Osteoblast (primary cell): Measurements from ENCODE around the gene CSMD2. TPM values are rescaled to one million over a fixed set of nuclear protein-coding genes. Genes with fewer than 3 reads are reported as not detected.

Source experiments
- DNase-seq: peaks from one replicate; pipeline ENCODE4 v3.0.0; 2011; ENCODE audit warnings: low spot score, mixed read lengths; ENCODE audit not compliant: insufficient read length; ENCODE audit errors: missing footprints
- H2AFZ ChIP-seq: 2 replicates; pipeline ENCODE4 v1.6.0; 2011; ENCODE audit warnings: mild to moderate bottlenecking, low read length
- H3K27ac ChIP-seq: 2 replicates; pipeline ENCODE4 v1.5.1; 2011; ENCODE audit warnings: mild to moderate bottlenecking, low read depth, low read length, moderate library complexity
- H3K27me3 ChIP-seq: 2 replicates; pipeline ENCODE4 v1.6.0; 2012; ENCODE audit warnings: mild to moderate bottlenecking, control low read depth, inconsistent platforms, low read length, moderate library complexity; ENCODE audit not compliant: insufficient read depth
- H3K36me3 ChIP-seq: 2 replicates; pipeline ENCODE4 v1.5.1; 2011; ENCODE audit warnings: mild to moderate bottlenecking, low read length, control low read depth, moderate library complexity; ENCODE audit not compliant: insufficient read depth
- H3K4me1 ChIP-seq: 2 replicates; pipeline ENCODE4 v1.5.1; 2011; ENCODE audit warnings: mild to moderate bottlenecking, low read length, control low read depth, moderate library complexity; ENCODE audit not compliant: insufficient read depth
- H3K4me2 ChIP-seq: 2 replicates; pipeline ENCODE4 v1.6.0; 2011; ENCODE audit warnings: mild to moderate bottlenecking, low read length; ENCODE audit not compliant: insufficient read depth
- H3K4me3 ChIP-seq: fragments of 200-600 bp; sonication (generic); 3 replicates; pipeline ENCODE4 v1.5.1; 2012; ENCODE audit warnings: mild to moderate bottlenecking, low read length, inconsistent platforms; ENCODE audit not compliant: insufficient read depth
- H3K79me2 ChIP-seq: 2 replicates; pipeline ENCODE4 v1.6.0; 2012; ENCODE audit warnings: mild to moderate bottlenecking, low read length, control low read depth, inconsistent platforms; ENCODE audit not compliant: insufficient read depth
- H3K9me3 ChIP-seq: 2 replicates; pipeline ENCODE4 v1.5.1; 2011; ENCODE audit warnings: low read depth, low read length, control low read depth
- H4K20me1 ChIP-seq: 2 replicates; pipeline ENCODE4 v1.6.0; 2012; ENCODE audit warnings: mild to moderate bottlenecking, low read length, control low read depth; ENCODE audit not compliant: insufficient read depth
- CTCF ChIP-seq: IDR thresholded peaks from 2 replicates; pipeline ENCODE4 v1.5.1; 2011; ENCODE audit warnings: mild to moderate bottlenecking, low read depth, low read length, moderate library complexity; ENCODE audit errors: extremely low read depth
- total RNA-seq: library from RNA; depleted of rRNA; stranded (reverse); fragments of >200 nt; gene quantifications from 2 replicates; pipeline ENCODE4 v1.2.3, GENCODE V29; 2012

The CSMD2 gene
- total RNA-seq, 1 donor: 0.36 TPM

- Histone ChIP-seq H3K27ac (no peak overlapping the region), H4K20me1 (no peaks in the 10 kb centered on the region), H3K4me3 (no peak overlapping the region), H3K4me1 (no peaks in the 10 kb centered on the region), H3K36me3 (no peaks in the 10 kb centered on the region), H3K27me3 (no peaks in the 10 kb centered on the region), H2AFZ (no peak overlapping the region), H3K4me2 (no peak overlapping the region), H3K9me3 (no peaks in the 10 kb centered on the region), H3K79me2 (no peaks in the 10 kb centered on the region)
- no peak for DNase-seq
- TF ChIP-seq CTCF: no peak
Observed at GRCh38 chr1:33649759-33650158, 515.3 kb downstream of the CSMD2 start.

DNA sequence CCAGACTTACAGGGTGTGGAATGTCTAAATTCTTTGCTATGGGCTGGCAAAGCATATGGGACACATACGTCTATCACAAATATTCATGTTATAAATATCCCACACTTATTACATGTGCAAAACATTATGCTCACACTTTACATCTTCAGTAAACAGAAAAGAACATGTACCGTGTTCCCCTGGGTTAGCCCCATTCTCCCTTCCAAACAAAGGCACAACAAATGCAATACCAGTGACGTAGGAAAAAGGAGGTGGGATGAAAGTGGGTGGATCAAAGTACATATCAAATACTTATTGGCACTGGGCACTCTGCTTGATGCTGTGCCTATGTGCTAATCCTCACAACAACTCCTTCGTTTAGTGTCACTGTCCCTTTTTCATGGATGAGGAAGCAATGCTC, 521.8 kb downstream of the CSMD2 start:
- Histone ChIP-seq H4K20me1 (no peaks in the 10 kb centered on the region), H3K4me1 (no peaks in the 10 kb centered on the region), H3K27ac (no peak overlapping the region), H3K4me3 (no peak overlapping the region), H3K9me3 (no peaks in the 10 kb centered on the region), H3K27me3 (no peaks in the 10 kb centered on the region), H3K36me3 (no peaks in the 10 kb centered on the region), H3K79me2 (no peaks in the 10 kb centered on the region), H2AFZ (no peak overlapping the region), H3K4me2 (no peak overlapping the region)
- DNase-seq: no peak
- no peak for TF ChIP-seq CTCF

GRCh38 chr1:33641104-33641830, 523.8 kb downstream of the CSMD2 start:
- Histone ChIP-seq H3K36me3 (no peaks in the 10 kb centered on the region), H3K4me1 (no peaks in the 10 kb centered on the region), H3K4me3 (no peak overlapping the region), H2AFZ (no peak overlapping the region), H3K27me3 (no peaks in the 10 kb centered on the region), H4K20me1 (no peaks in the 10 kb centered on the region), H3K79me2 (no peaks in the 10 kb centered on the region), H3K27ac (no peak overlapping the region), H3K4me2 (no peak overlapping the region), H3K9me3 (no peaks in the 10 kb centered on the region)
- DNase-seq: peak; percentile 87
- TF ChIP-seq CTCF: peak; percentile 42

DNA sequence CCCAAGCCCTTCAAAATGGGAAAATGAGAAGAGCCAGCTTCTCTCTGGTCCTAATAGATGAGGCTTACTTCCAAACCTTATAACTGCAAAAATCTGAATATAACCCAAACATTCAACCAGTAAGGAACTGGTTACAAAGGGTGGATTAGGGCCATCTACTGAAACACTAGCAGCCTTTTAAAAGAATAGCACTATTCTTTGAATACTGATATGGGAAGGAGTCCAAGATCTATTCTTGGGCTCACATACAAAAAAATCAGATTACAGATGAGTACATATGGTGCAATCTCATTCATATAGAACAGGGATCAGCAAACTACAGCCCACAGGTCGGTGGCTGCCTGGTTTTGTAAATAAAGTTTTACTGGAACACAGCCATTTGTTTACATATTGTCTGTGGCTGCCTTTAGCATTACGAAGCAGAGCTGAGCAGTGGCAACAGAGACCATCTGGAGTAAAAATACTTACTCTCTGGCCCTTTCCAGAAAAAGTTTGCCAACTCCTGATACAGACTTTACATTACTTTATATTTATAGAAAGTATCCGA, 524.8 kb downstream of the CSMD2 start:
- no peak overlapping the region for H2AFZ ChIP-seq
- H3K4me2 ChIP-seq: no peak overlapping the region
- no peaks in the 10 kb centered on the region for H3K4me1 ChIP-seq
- DNase-seq: no peak
- H3K9me3 ChIP-seq: no peaks in the 10 kb centered on the region
- H3K27me3 ChIP-seq: no peaks in the 10 kb centered on the region
- H3K4me3 ChIP-seq: no peak overlapping the region
- H4K20me1 ChIP-seq: no peaks in the 10 kb centered on the region
- H3K36me3 ChIP-seq: no peaks in the 10 kb centered on the region
- no peak for TF ChIP-seq CTCF
- H3K79me2 ChIP-seq: no peaks in the 10 kb centered on the region
- H3K27ac ChIP-seq: no peak overlapping the region
